ENCODE measurements around the gene KAT6B. TPM values are rescaled to one million over a fixed set of nuclear protein-coding genes. Genes with fewer than 3 reads are reported as not detected.

KAT6B gene
- polyA plus RNA-seq (2012; ENCODE audit: insufficient read length, low read depth) = 7.2 TPM

DNA sequence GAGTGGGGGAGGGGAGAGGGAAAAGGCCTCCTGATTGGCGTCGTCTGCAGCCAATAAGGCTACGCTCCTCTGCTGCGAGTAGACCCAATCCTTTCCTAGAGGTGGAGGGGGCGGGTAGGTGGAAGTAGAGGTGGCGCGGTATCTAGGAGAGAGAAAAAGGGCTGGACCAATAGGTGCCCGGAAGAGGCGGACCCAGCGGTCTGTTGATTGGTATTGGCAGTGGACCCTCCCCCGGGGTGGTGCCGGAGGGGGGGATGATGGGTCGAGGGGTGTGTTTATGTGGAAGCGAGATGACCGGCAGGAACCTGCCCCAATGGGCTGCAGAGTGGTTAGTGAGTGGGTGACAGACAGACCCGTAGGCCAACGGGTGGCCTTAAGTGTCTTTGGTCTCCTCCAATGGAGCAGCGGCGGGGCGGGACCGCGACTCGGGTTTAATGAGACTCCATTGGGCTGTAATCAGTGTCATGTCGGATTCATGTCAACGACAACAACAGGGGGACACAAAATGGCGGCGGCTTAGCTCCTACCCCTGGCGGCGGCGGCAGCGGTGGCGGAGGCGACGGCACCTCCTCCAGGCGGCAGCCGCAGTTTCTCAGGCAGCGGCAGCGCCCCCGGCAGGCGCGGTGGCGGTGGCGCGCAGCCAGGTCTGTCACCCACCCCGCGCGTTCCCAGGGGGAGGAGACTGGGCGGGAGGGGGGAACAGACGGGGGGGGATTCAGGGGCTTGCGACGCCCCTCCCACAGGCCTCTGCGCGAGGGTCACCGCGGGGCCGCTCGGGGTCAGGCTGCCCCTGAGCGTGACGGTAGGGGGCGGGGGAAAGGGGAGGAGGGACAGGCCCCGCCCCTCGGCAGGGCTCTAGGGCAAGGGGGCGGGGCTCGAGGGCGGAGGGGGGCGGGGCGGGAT lies at the start of gene KAT6B:
Gene KAT6B (plus strand): TSS at position 459 of the 903 bp plus-strand sequence. CDS start 16,258 bp downstream, outside the sequence.
- TF ChIP-seq, protein P1, sequence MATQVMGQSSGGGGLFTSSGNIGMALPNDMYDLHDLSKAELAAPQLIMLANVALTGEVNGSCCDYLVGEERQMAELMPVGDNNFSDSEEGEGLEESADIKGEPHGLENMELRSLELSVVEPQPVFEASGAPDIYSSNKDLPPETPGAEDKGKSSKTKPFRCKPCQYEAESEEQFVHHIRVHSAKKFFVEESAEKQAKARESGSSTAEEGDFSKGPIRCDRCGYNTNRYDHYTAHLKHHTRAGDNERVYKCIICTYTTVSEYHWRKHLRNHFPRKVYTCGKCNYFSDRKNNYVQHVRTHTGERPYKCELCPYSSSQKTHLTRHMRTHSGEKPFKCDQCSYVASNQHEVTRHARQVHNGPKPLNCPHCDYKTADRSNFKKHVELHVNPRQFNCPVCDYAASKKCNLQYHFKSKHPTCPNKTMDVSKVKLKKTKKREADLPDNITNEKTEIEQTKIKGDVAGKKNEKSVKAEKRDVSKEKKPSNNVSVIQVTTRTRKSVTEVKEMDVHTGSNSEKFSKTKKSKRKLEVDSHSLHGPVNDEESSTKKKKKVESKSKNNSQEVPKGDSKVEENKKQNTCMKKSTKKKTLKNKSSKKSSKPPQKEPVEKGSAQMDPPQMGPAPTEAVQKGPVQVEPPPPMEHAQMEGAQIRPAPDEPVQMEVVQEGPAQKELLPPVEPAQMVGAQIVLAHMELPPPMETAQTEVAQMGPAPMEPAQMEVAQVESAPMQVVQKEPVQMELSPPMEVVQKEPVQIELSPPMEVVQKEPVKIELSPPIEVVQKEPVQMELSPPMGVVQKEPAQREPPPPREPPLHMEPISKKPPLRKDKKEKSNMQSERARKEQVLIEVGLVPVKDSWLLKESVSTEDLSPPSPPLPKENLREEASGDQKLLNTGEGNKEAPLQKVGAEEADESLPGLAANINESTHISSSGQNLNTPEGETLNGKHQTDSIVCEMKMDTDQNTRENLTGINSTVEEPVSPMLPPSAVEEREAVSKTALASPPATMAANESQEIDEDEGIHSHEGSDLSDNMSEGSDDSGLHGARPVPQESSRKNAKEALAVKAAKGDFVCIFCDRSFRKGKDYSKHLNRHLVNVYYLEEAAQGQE (IDR thresholded peaks at IDR 0.05; ENCODE audit: insufficient read depth in 1 of 2, low read depth in 2 of 2, low read length in 2 of 2) = no peak
- peak; percentile 63 for TF ChIP-seq FOXP2 (optimal IDR thresholded peaks at IDR 0.05; ENCODE audit: borderline replicate concordance, extremely low read depth, extremely low read length, insufficient read depth)
- TF ChIP-seq TAF1 (IDR thresholded peaks at IDR 0.05; ENCODE audit: borderline replicate concordance, insufficient read depth, low read length) = 0 out of 2 replicates have a peak, but pooled peaks have one; percentile 44

DNA sequence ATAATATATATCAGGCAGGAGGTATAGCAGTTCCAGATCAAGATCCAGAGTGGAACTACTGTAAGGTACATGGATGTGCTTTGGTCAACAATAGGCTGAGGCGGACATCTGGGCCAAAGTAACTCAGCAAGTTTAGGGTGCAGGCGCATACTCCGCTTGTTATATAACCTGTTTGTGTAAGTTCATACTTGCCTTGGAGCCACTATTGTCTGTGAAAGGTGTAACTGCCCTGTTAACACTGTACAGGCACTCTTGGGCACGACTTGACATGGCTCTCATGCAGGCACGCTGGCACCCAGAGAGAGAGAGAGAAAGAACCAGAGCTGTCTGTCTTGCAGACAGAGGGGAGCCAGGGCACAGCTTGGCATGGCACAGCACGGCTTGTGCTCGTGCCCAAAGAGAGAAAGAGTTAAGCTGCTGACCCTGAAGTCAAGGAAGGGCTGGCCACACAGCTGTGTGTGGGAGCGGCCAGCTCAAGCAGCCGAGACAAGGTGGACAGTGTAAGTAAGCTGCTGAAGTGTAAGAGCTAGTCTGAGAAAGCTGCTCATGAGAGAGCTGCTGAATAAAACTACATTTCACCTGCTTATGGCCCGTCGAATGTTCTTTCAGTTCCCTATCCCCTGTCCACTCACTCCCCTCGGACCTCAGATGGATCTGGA lies 47.8 kb upstream of the KAT6B start:
- TF ChIP-seq, protein P1 (IDR thresholded peaks at IDR 0.05; ENCODE audit: insufficient read depth in 1 of 2, low read depth in 2 of 2, low read length in 2 of 2) = no peak
- TF ChIP-seq FOXP2 (optimal IDR thresholded peaks at IDR 0.05; ENCODE audit: borderline replicate concordance, extremely low read depth, extremely low read length, insufficient read depth) (no peak), TAF1 (IDR thresholded peaks at IDR 0.05; ENCODE audit: borderline replicate concordance, insufficient read depth, low read length) (no peak), POLR2AphosphoS5 (IDR thresholded peaks at IDR 0.05; ENCODE audit: low read depth, low read length) (no peak), SIN3A (IDR thresholded peaks at IDR 0.05; ENCODE audit: borderline replicate concordance, insufficient read depth, low read length) (no peak)

DNA sequence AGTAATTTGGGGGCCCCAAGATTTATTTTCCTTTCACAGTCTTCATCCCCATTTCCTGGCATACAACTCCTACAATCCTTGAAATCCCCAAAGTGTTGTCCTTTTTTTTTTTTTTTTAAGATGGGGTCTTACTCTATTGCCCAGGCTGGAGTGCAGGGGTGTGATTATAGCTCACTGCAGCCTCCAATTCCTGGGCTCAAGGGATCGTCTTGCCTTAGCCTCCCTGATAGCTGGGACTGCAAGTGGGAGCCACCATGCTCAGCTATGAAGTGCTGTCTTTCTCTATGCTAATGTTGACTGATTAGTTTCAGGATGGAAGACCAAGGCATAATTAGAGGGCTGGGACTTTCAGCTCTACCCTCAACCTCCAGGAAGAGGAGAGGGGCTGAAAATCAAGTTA lies 41.9 kb upstream of the KAT6B start:
- TF ChIP-seq FOXP2 (optimal IDR thresholded peaks at IDR 0.05; ENCODE audit: borderline replicate concordance, extremely low read depth, extremely low read length, insufficient read depth) (no peak), SIN3A (IDR thresholded peaks at IDR 0.05; ENCODE audit: borderline replicate concordance, insufficient read depth, low read length) (no peak), TAF1 (IDR thresholded peaks at IDR 0.05; ENCODE audit: borderline replicate concordance, insufficient read depth, low read length) (no peak), POLR2AphosphoS5 (IDR thresholded peaks at IDR 0.05; ENCODE audit: low read depth, low read length) (no peak)
- TF ChIP-seq, protein P1 (IDR thresholded peaks at IDR 0.05; ENCODE audit: insufficient read depth in 1 of 2, low read depth in 2 of 2, low read length in 2 of 2) = no peak

DNA sequence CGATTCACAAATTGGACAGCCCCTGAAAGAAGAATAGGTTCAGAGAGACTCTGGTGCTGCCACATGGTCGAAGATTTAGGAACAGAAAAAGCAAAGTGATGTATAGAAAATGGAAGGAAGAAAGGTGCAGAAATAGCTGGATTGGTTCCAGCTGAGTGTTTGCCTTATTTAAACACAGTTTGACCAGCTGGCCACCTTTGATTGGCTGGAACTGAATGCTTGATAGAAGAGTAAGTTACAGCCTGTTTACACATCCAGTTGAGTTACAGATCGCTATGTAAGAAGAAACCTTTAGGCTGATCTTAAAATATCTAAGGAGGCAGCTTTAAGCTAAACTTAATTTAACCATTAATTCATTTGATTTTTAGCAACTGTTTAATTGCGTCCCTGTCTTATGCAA lies 40.3 kb upstream of the KAT6B start:
- no peak for TF ChIP-seq POLR2AphosphoS5 (IDR thresholded peaks at IDR 0.05; ENCODE audit: low read depth, low read length)
- TF ChIP-seq, protein P1 (IDR thresholded peaks at IDR 0.05; ENCODE audit: insufficient read depth in 1 of 2, low read depth in 2 of 2, low read length in 2 of 2) = no peak
- no peak for TF ChIP-seq SIN3A (IDR thresholded peaks at IDR 0.05; ENCODE audit: borderline replicate concordance, insufficient read depth, low read length)
- no peak for TF ChIP-seq TAF1 (IDR thresholded peaks at IDR 0.05; ENCODE audit: borderline replicate concordance, insufficient read depth, low read length)
- no peak for TF ChIP-seq FOXP2 (optimal IDR thresholded peaks at IDR 0.05; ENCODE audit: borderline replicate concordance, extremely low read depth, extremely low read length, insufficient read depth)
